ENCODE measurements around the gene MED31. TPM values are rescaled to one million over a fixed set of nuclear protein-coding genes. Genes with fewer than 3 reads are reported as not detected.
"Not testable (repeated sequence)": the region's sequence is repeated elsewhere in the genome, so short reads cannot be mapped to it uniquely, and the experiment has no call there.

The MED31 gene
- total and polyA plus RNA-seq, 7 experiments from 2014 or later, result 21.4 to 41.2 (median 26.7) TPM

GRCh38 chr17:6695051-6695450 is 43.6 kb upstream of the MED31 start:
- intact Hi-C loops (cut with micrococcal nuclease), result no loop called here
- H3K27me3 Mint-ChIP-seq, result peaks cover 17 to 45% (median 33%) of the 10 kb centered on the region in 5 donors
- no peak for ATAC-seq

GRCh38 chr17:6691958-6692357 is 40.6 kb upstream of the MED31 start:
- H3K9me3 ChIP-seq (ENCODE audit: control insufficient read depth in 2 of 3, low read length in 3 of 3); POLR2A ChIA-PET; CTCF ChIA-PET; ATAC-seq; H3K27ac Mint-ChIP-seq; H3K4me1 ChIP-seq (ENCODE audit: control insufficient read depth in 2 of 2, insufficient read depth in 2 of 2, low read length in 2 of 2); H3K36me3 ChIP-seq (ENCODE audit: control insufficient read depth in 2 of 3, insufficient read depth in 3 of 3, low read length in 3 of 3); H3K27ac ChIP-seq (ENCODE audit: low read depth, low read length); H3K9me3 Mint-ChIP-seq; H3K36me3 Mint-ChIP-seq; H3K4me1 Mint-ChIP-seq; H3K4me3 Mint-ChIP-seq; intact Hi-C loops (cut with micrococcal nuclease); H3K4me3 ChIP-seq (ENCODE audit: low read length); H3K27me3 ChIP-seq (ENCODE audit: control insufficient read depth in 2 of 2, insufficient read depth in 2 of 2, low read length in 2 of 2); DNase-seq: not testable (repeated sequence)
- peaks cover 19 to 48% (median 42%) of the 10 kb centered on the region in 5 donors for H3K27me3 Mint-ChIP-seq

More at GRCh38 chr17:6695051-6695450, 43.6 kb upstream of the MED31 start:
- Histone ChIP-seq H3K27me3 (ENCODE audit: control insufficient read depth in 2 of 2, insufficient read depth in 2 of 2, low read length in 2 of 2) (no peaks in the 10 kb centered on the region), H3K4me3 (ENCODE audit: low read length) (no peak overlapping the region), H3K4me1 (ENCODE audit: control insufficient read depth in 2 of 2, insufficient read depth in 2 of 2, low read length in 2 of 2) (no peaks in the 10 kb centered on the region), H3K9me3 (ENCODE audit: control insufficient read depth in 2 of 3, low read length in 3 of 3) (no peaks in the 10 kb centered on the region), H3K36me3 (ENCODE audit: control insufficient read depth in 2 of 3, insufficient read depth in 3 of 3, low read length in 3 of 3) (no peaks in the 10 kb centered on the region), H3K27ac (ENCODE audit: low read depth, low read length) (no peak overlapping the region)
- no peak for DNase-seq
- H3K4me3 Mint-ChIP-seq, result no peak overlapping the region
- peaks cover 0 to 4% (median 0%) of the 10 kb centered on the region in 7 donors for H3K4me1 Mint-ChIP-seq
- CTCF ChIA-PET, result no interaction called here
- peaks cover 0 to 5% (median 0%) of the 10 kb centered on the region in 5 donors for H3K36me3 Mint-ChIP-seq
- H3K27ac Mint-ChIP-seq, result no peak overlapping the region
- H3K9me3 Mint-ChIP-seq, result no peaks in the 10 kb centered on the region
- POLR2A ChIA-PET, result no interaction called here

GRCh38 chr17:6691546-6691945 is 40.1 kb upstream of the MED31 start:
- intact Hi-C loops (cut with micrococcal nuclease), result no loop called here
- H3K27me3 ChIP-seq (ENCODE audit: control insufficient read depth in 2 of 2, insufficient read depth in 2 of 2, low read length in 2 of 2), result no peaks in the 10 kb centered on the region
- Mint-ChIP-seq H3K27me3 (peaks cover 22 to 51% (median 44%) of the 10 kb centered on the region in 5 donors), H3K9me3 (no peaks in the 10 kb centered on the region), H3K36me3 (peaks cover 0 to 5% (median 0%) of the 10 kb centered on the region in 5 donors), H3K27ac (no peak overlapping the region), H3K4me3 (no peak overlapping the region), H3K4me1 (peaks cover 0 to 4% (median 0%) of the 10 kb centered on the region in 7 donors)
- DNase-seq (no peak), ATAC-seq (no peak)
- ChIA-PET POLR2A (no interaction called here), CTCF (interaction anchor here (0.6 kb wide), 1 partner anchor 12 kb away, joined by 5 read pairs; no protein-coding TSS in a partner anchor)
- H3K4me3 ChIP-seq (ENCODE audit: low read length), result no peak overlapping the region
- no peaks in the 10 kb centered on the region for H3K9me3 ChIP-seq (ENCODE audit: control insufficient read depth in 2 of 3, low read length in 3 of 3)
- H3K36me3 ChIP-seq (ENCODE audit: control insufficient read depth in 2 of 3, insufficient read depth in 3 of 3, low read length in 3 of 3), result no peaks in the 10 kb centered on the region
- no peaks in the 10 kb centered on the region for H3K4me1 ChIP-seq (ENCODE audit: control insufficient read depth in 2 of 2, insufficient read depth in 2 of 2, low read length in 2 of 2)
- H3K27ac ChIP-seq (ENCODE audit: low read depth, low read length), result no peak overlapping the region

GRCh38 chr17:6690641-6691040 is 39.2 kb upstream of the MED31 start:
- DNase-seq, result no peak
- no peak for ATAC-seq
- Mint-ChIP-seq H3K4me3 (no peak overlapping the region), H3K27ac (no peak overlapping the region), H3K4me1 (peaks cover 0 to 4% (median 0%) of the 10 kb centered on the region in 7 donors), H3K27me3 (peaks cover 26 to 52% (median 49%) of the 10 kb centered on the region in 5 donors), H3K36me3 (peaks cover 0 to 5% (median 0%) of the 10 kb centered on the region in 5 donors), H3K9me3 (no peaks in the 10 kb centered on the region)
- no peak overlapping the region for H3K4me3 ChIP-seq (ENCODE audit: low read length)
- no peaks in the 10 kb centered on the region for H3K27me3 ChIP-seq (ENCODE audit: control insufficient read depth in 2 of 2, insufficient read depth in 2 of 2, low read length in 2 of 2)
- no peaks in the 10 kb centered on the region for H3K36me3 ChIP-seq (ENCODE audit: control insufficient read depth in 2 of 3, insufficient read depth in 3 of 3, low read length in 3 of 3)
- H3K4me1 ChIP-seq (ENCODE audit: control insufficient read depth in 2 of 2, insufficient read depth in 2 of 2, low read length in 2 of 2), result no peaks in the 10 kb centered on the region
- no peaks in the 10 kb centered on the region for H3K9me3 ChIP-seq (ENCODE audit: control insufficient read depth in 2 of 3, low read length in 3 of 3)
- CTCF ChIA-PET, result no interaction called here
- H3K27ac ChIP-seq (ENCODE audit: low read depth, low read length), result no peak overlapping the region
- intact Hi-C loops (cut with micrococcal nuclease), result no loop called here
- POLR2A ChIA-PET, result no interaction called here

- no peaks in the 10 kb centered on the region for H3K9me3 ChIP-seq (ENCODE audit: control insufficient read depth in 2 of 3, low read length in 3 of 3)
- intact Hi-C loops (cut with micrococcal nuclease), result no loop called here
- ChIA-PET CTCF (no interaction called here), POLR2A (no interaction called here)
- H3K27ac ChIP-seq (ENCODE audit: low read depth, low read length), result no peak overlapping the region
- peaks cover 26 to 60% (median 53%) of the 10 kb centered on the region in 5 donors for H3K27me3 Mint-ChIP-seq
- no peaks in the 10 kb centered on the region for H3K36me3 ChIP-seq (ENCODE audit: control insufficient read depth in 2 of 3, insufficient read depth in 3 of 3, low read length in 3 of 3)
- H3K4me1 ChIP-seq (ENCODE audit: control insufficient read depth in 2 of 2, insufficient read depth in 2 of 2, low read length in 2 of 2), result no peaks in the 10 kb centered on the region
- H3K36me3 Mint-ChIP-seq, result peaks cover 0 to 9% (median 0%) of the 10 kb centered on the region in 5 donors
- DNase-seq (no peak), ATAC-seq (no peak)
- no peak overlapping the region for H3K4me3 Mint-ChIP-seq
- H3K27me3 ChIP-seq (ENCODE audit: control insufficient read depth in 2 of 2, insufficient read depth in 2 of 2, low read length in 2 of 2), result no peaks in the 10 kb centered on the region
- H3K9me3 Mint-ChIP-seq, result no peaks in the 10 kb centered on the region
- H3K4me1 Mint-ChIP-seq, result peaks cover 0 to 4% (median 0%) of the 10 kb centered on the region in 7 donors
- H3K4me3 ChIP-seq (ENCODE audit: low read length), result no peak overlapping the region
- no peak overlapping the region for H3K27ac Mint-ChIP-seq
Measured at GRCh38 chr17:6688944-6689343, 37.5 kb upstream of the MED31 start.

- intact Hi-C loops (cut with micrococcal nuclease), result no loop called here
- no peak overlapping the region for H3K27ac Mint-ChIP-seq
Measured at GRCh38 chr17:6686026-6686425, 34.6 kb upstream of the MED31 start.

More at GRCh38 chr17:6686026-6686425, 34.6 kb upstream of the MED31 start:
- H3K4me1 ChIP-seq (ENCODE audit: control insufficient read depth in 2 of 2, insufficient read depth in 2 of 2, low read length in 2 of 2), result no peaks in the 10 kb centered on the region
- H3K36me3 ChIP-seq (ENCODE audit: control insufficient read depth in 2 of 3, insufficient read depth in 3 of 3, low read length in 3 of 3), result no peaks in the 10 kb centered on the region
- H3K4me3 Mint-ChIP-seq, result no peak overlapping the region
- peaks cover 21 to 54% (median 45%) of the 10 kb centered on the region in 5 donors for H3K27me3 Mint-ChIP-seq
- no peaks in the 10 kb centered on the region for H3K27me3 ChIP-seq (ENCODE audit: control insufficient read depth in 2 of 2, insufficient read depth in 2 of 2, low read length in 2 of 2)
- no peak overlapping the region for H3K27ac ChIP-seq (ENCODE audit: low read depth, low read length)
- H3K9me3 Mint-ChIP-seq, result no peaks in the 10 kb centered on the region
- ChIA-PET CTCF (no interaction called here), POLR2A (no interaction called here)
- H3K4me3 ChIP-seq (ENCODE audit: low read length), result no peak overlapping the region
- H3K36me3 Mint-ChIP-seq, result peaks cover 0 to 10% (median 0%) of the 10 kb centered on the region in 5 donors
- peaks cover 0 to 2% (median 0%) of the 10 kb centered on the region in 7 donors for H3K4me1 Mint-ChIP-seq
- no peak for DNase-seq
- no peaks in the 10 kb centered on the region for H3K9me3 ChIP-seq (ENCODE audit: control insufficient read depth in 2 of 3, low read length in 3 of 3)
- ATAC-seq, result no peak

All from naive thymus-derived CD4-positive, alpha-beta T cell (primary cell).